Hepatocyte (in vitro differentiated cells): ENCODE results near the gene GIMAP8.

Experiments
- CTCF ChIP-seq: fragments of 200-600 bp; sonication (generic); IDR thresholded peaks from 2 replicates; pipeline ENCODE4 v1.5.1; 2016; ENCODE audit warnings: antibody characterized with exemption, mild to moderate bottlenecking; ENCODE audit not compliant: poor library complexity
- EZH2 ChIP-seq: fragments of 200-600 bp; sonication (generic); IDR thresholded peaks from 2 replicates; pipeline ENCODE4 v1.6.1; 2016; ENCODE audit warnings: antibody characterized with exemption, mild to moderate bottlenecking, borderline replicate concordance
- EZH2phosphoT487 ChIP-seq: fragments of 200-600 bp; sonication (generic); IDR thresholded peaks from one replicate; pipeline ENCODE4 v1.6.1; 2018; ENCODE audit warnings: antibody characterized with exemption, mild to moderate bottlenecking, low read depth, moderate library complexity; ENCODE audit not compliant: unreplicated experiment, severe bottlenecking

- TF ChIP-seq CTCF (no peak), EZH2phosphoT487 (no peak), EZH2 (no peak)
Observed at GRCh38 chr7:150409300-150410030, 41.0 kb upstream of the GIMAP8 start.
